Measurements from ENCODE around the gene EPB41L4B.

EPB41L4B gene

GRCh38 chr9:109311731-109312130 lies 9.1 kb downstream of the EPB41L4B start:
- TF ChIP-seq EZH2phosphoT487 (IDR thresholded peaks at IDR 0.05; ENCODE audit: borderline replicate concordance) (no peak), CTCF (conservative IDR thresholded peaks at IDR 0.05; ENCODE audit: low read length) (no peak)
- no peaks in the 10 kb centered on the region for H4K20me1 ChIP-seq (ENCODE audit: insufficient read depth, low read length, poor library complexity, severe bottlenecking)
- no peak overlapping the region for H3K4me2 ChIP-seq (ENCODE audit: low read depth, low read length, poor library complexity, severe bottlenecking)
- no peak overlapping the region for H3K9ac ChIP-seq (ENCODE audit: low read depth, low read length, poor library complexity, severe bottlenecking)
- no peaks in the 10 kb centered on the region for H3K79me2 ChIP-seq (ENCODE audit: insufficient read depth, low read length)
- H3F3A ChIP-seq (ENCODE audit: low read depth) = no peaks in the 10 kb centered on the region
- H3K4me1 ChIP-seq (ENCODE audit: insufficient read depth, low read length, poor library complexity, severe bottlenecking) = no peaks in the 10 kb centered on the region
- no peaks in the 10 kb centered on the region for H3K9me3 ChIP-seq (ENCODE audit: insufficient read depth, low read depth, low read length)
- no peaks in the 10 kb centered on the region for H3K36me3 ChIP-seq (ENCODE audit: insufficient read depth, low read length)
- H3K9me2 ChIP-seq (replicated peaks; ENCODE audit: low read depth, low read length) = no peaks in the 10 kb centered on the region
- no peaks in the 10 kb centered on the region for H3K27me3 ChIP-seq (ENCODE audit: insufficient read depth, low read length, poor library complexity, severe bottlenecking)
- H3K4me3 ChIP-seq (ENCODE audit: low read length, poor library complexity, severe bottlenecking) = no peak overlapping the region
- H2AFZ ChIP-seq (ENCODE audit: low read length) = no peak overlapping the region

GRCh38 chr9:109311286-109311685 lies 9.6 kb downstream of the EPB41L4B start:
- Histone ChIP-seq H3K4me3 (ENCODE audit: low read length, poor library complexity, severe bottlenecking) (no peak overlapping the region), H3K9me3 (ENCODE audit: insufficient read depth, low read depth, low read length) (no peaks in the 10 kb centered on the region), H3K9ac (ENCODE audit: low read depth, low read length, poor library complexity, severe bottlenecking) (no peak overlapping the region), H3K9me2 (replicated peaks; ENCODE audit: low read depth, low read length) (no peaks in the 10 kb centered on the region), H2AFZ (ENCODE audit: low read length) (no peak overlapping the region), H3K79me2 (ENCODE audit: insufficient read depth, low read length) (no peaks in the 10 kb centered on the region), H3K27me3 (ENCODE audit: insufficient read depth, low read length, poor library complexity, severe bottlenecking) (no peaks in the 10 kb centered on the region), H3K36me3 (ENCODE audit: insufficient read depth, low read length) (no peaks in the 10 kb centered on the region), H3K4me1 (ENCODE audit: insufficient read depth, low read length, poor library complexity, severe bottlenecking) (no peaks in the 10 kb centered on the region), H4K20me1 (ENCODE audit: insufficient read depth, low read length, poor library complexity, severe bottlenecking) (no peaks in the 10 kb centered on the region), H3K4me2 (ENCODE audit: low read depth, low read length, poor library complexity, severe bottlenecking) (no peak overlapping the region), H3F3A (ENCODE audit: low read depth) (no peaks in the 10 kb centered on the region)
- TF ChIP-seq EZH2phosphoT487 (IDR thresholded peaks at IDR 0.05; ENCODE audit: borderline replicate concordance) (no peak), CTCF (conservative IDR thresholded peaks at IDR 0.05; ENCODE audit: low read length) (no peak)

- H3K79me2 ChIP-seq (ENCODE audit: insufficient read depth, low read length) = no peaks in the 10 kb centered on the region
- TF ChIP-seq CTCF (conservative IDR thresholded peaks at IDR 0.05; ENCODE audit: low read length) (no peak), EZH2phosphoT487 (IDR thresholded peaks at IDR 0.05; ENCODE audit: borderline replicate concordance) (no peak)
These were observed 10.4 kb downstream of the EPB41L4B start for GRCh38 chr9:109310486-109310901.

More at GRCh38 chr9:109310486-109310901, 10.4 kb downstream of the EPB41L4B start:
- Histone ChIP-seq H3K27me3 (ENCODE audit: insufficient read depth, low read length, poor library complexity, severe bottlenecking) (no peaks in the 10 kb centered on the region), H3K9ac (ENCODE audit: low read depth, low read length, poor library complexity, severe bottlenecking) (no peak overlapping the region), H4K20me1 (ENCODE audit: insufficient read depth, low read length, poor library complexity, severe bottlenecking) (no peaks in the 10 kb centered on the region), H3K9me3 (ENCODE audit: insufficient read depth, low read depth, low read length) (no peaks in the 10 kb centered on the region), H3K9me2 (replicated peaks; ENCODE audit: low read depth, low read length) (no peaks in the 10 kb centered on the region), H3K36me3 (ENCODE audit: insufficient read depth, low read length) (no peaks in the 10 kb centered on the region), H2AFZ (ENCODE audit: low read length) (no peak overlapping the region), H3F3A (ENCODE audit: low read depth) (no peaks in the 10 kb centered on the region), H3K4me1 (ENCODE audit: insufficient read depth, low read length, poor library complexity, severe bottlenecking) (no peaks in the 10 kb centered on the region), H3K4me2 (ENCODE audit: low read depth, low read length, poor library complexity, severe bottlenecking) (no peak overlapping the region), H3K4me3 (ENCODE audit: low read length, poor library complexity, severe bottlenecking) (no peak overlapping the region)
